DOHH2 (cell line): ENCODE data around the gene ABAT.

Experiments used
- CTCF ChIP-seq: fragments of 200-600 bp; sonication (generic); IDR thresholded peaks from one replicate; pipeline ENCODE4 v1.5.1; 2014; ENCODE audit warnings: antibody characterized with exemption, mild to moderate bottlenecking, low read depth, low read length; ENCODE audit not compliant: poor library complexity, severe bottlenecking
- EZH2phosphoT487 ChIP-seq: fragments of 200-600 bp; sonication (generic); IDR thresholded peaks from 2 replicates; pipeline ENCODE4 v1.6.1; 2017; ENCODE audit warnings: borderline replicate concordance, mild to moderate bottlenecking, antibody characterized with exemption, low read length, moderate library complexity, mixed read lengths

- TF ChIP-seq CTCF (no peak), EZH2phosphoT487 (no peak)
These were observed 18.0 kb upstream of the ABAT start for GRCh38 chr16:8656376-8656775.
